ENCODE measurements around the gene STOX1.

GRCh38 chr10:68811314-68812009, 15.9 kb upstream of the STOX1 start:
- TF ChIP-seq, protein P1, sequence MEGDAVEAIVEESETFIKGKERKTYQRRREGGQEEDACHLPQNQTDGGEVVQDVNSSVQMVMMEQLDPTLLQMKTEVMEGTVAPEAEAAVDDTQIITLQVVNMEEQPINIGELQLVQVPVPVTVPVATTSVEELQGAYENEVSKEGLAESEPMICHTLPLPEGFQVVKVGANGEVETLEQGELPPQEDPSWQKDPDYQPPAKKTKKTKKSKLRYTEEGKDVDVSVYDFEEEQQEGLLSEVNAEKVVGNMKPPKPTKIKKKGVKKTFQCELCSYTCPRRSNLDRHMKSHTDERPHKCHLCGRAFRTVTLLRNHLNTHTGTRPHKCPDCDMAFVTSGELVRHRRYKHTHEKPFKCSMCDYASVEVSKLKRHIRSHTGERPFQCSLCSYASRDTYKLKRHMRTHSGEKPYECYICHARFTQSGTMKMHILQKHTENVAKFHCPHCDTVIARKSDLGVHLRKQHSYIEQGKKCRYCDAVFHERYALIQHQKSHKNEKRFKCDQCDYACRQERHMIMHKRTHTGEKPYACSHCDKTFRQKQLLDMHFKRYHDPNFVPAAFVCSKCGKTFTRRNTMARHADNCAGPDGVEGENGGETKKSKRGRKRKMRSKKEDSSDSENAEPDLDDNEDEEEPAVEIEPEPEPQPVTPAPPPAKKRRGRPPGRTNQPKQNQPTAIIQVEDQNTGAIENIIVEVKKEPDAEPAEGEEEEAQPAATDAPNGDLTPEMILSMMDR (conservative IDR thresholded peaks at IDR 0.05; ENCODE audit: low read length): no peak
- no peak for TF ChIP-seq EZH2phosphoT487 (IDR thresholded peaks at IDR 0.05; ENCODE audit: borderline replicate concordance, low read depth, low read length)
